A549 (cell line): ENCODE results near the gene MAST3.

Source experiments
- BHLHE40 ChIP-seq: IDR thresholded peaks from 2 replicates; pipeline ENCODE4 v1.6.1; 2012; ENCODE audit warnings: low read depth, low read length, inconsistent platforms
- CHD2 ChIP-seq: fragments of 150-350 bp; IDR thresholded peaks from 2 replicates; pipeline ENCODE4 v1.6.1; 2014; ENCODE audit warnings: low read length; ENCODE audit not compliant: partially characterized antibody
- HDAC2 ChIP-seq: fragments of 200-600 bp; sonication (generic); IDR thresholded peaks from 2 replicates; pipeline ENCODE4 v1.6.1; 2016
- KDM1A ChIP-seq: fragments of 200-600 bp; sonication (generic); IDR thresholded peaks from 2 replicates; pipeline ENCODE4 v1.6.1; 2016; ENCODE audit warnings: low read depth, mild to moderate bottlenecking
- MAFK ChIP-seq: fragments of 450-650 bp; IDR thresholded peaks from 2 replicates; pipeline ENCODE4 v1.6.1; 2014; ENCODE audit not compliant: partially characterized antibody
- MYC ChIP-seq: IDR thresholded peaks from 2 replicates; pipeline ENCODE4 v1.6.1; 2012; ENCODE audit warnings: mild to moderate bottlenecking, inconsistent platforms, low read length, improper control_type of control experiment, borderline replicate concordance
- TF ChIP-seq, protein P1 (sequence below): fragments of >200 bp; sonication (Bioruptor Twin); formaldehyde crosslinking; IDR thresholded peaks from 3 replicates; pipeline ENCODE4 v1.5.1; 2016
- TF ChIP-seq, protein P2 (sequence below): IDR thresholded peaks from 2 replicates; pipeline ENCODE4 v1.6.1; 2012
- TF ChIP-seq, protein P3 (sequence below): fragments of 450-650 bp; IDR thresholded peaks from 2 replicates; pipeline ENCODE4 v1.6.1; 2014; ENCODE audit warnings: antibody characterized with exemption

DNA sequence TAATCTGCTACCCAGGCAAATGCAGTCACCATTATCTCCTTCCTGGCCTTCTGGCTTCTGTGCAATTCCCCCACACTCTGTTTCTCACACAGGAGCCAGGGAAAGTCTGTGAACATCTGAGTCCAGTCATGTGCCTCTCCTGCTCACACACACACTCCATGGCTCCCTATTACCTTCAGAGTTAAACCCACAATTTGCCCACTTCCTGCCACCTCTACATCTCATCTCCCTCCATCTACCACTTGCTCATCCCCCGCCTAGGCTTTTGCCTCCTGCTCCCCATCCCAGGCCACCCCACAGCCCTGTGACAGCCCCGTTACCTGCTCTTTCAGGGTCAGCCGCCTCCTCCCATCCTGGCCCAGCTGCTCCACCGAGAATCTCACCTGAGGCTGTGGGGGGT is 24.4 kb upstream of the MAST3 start:
- no peak for TF ChIP-seq HDAC2
- no peak for TF ChIP-seq MAFK
- TF ChIP-seq KDM1A, result no peak
- TF ChIP-seq, protein P1, sequence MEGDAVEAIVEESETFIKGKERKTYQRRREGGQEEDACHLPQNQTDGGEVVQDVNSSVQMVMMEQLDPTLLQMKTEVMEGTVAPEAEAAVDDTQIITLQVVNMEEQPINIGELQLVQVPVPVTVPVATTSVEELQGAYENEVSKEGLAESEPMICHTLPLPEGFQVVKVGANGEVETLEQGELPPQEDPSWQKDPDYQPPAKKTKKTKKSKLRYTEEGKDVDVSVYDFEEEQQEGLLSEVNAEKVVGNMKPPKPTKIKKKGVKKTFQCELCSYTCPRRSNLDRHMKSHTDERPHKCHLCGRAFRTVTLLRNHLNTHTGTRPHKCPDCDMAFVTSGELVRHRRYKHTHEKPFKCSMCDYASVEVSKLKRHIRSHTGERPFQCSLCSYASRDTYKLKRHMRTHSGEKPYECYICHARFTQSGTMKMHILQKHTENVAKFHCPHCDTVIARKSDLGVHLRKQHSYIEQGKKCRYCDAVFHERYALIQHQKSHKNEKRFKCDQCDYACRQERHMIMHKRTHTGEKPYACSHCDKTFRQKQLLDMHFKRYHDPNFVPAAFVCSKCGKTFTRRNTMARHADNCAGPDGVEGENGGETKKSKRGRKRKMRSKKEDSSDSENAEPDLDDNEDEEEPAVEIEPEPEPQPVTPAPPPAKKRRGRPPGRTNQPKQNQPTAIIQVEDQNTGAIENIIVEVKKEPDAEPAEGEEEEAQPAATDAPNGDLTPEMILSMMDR, result no peak
- TF ChIP-seq, protein P2, sequence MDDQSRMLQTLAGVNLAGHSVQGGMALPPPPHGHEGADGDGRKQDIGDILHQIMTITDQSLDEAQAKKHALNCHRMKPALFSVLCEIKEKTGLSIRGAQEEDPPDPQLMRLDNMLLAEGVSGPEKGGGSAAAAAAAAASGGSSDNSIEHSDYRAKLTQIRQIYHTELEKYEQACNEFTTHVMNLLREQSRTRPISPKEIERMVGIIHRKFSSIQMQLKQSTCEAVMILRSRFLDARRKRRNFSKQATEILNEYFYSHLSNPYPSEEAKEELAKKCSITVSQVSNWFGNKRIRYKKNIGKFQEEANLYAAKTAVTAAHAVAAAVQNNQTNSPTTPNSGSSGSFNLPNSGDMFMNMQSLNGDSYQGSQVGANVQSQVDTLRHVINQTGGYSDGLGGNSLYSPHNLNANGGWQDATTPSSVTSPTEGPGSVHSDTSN, result no peak
- TF ChIP-seq, protein P3, sequence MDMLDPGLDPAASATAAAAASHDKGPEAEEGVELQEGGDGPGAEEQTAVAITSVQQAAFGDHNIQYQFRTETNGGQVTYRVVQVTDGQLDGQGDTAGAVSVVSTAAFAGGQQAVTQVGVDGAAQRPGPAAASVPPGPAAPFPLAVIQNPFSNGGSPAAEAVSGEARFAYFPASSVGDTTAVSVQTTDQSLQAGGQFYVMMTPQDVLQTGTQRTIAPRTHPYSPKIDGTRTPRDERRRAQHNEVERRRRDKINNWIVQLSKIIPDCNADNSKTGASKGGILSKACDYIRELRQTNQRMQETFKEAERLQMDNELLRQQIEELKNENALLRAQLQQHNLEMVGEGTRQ, result no peak
- no peak for TF ChIP-seq CHD2
- TF ChIP-seq BHLHE40, result no peak
- no peak for TF ChIP-seq MYC
